IPS-18c (cell line): Measurements from ENCODE around the gene C16orf95.

Source experiments
- H3K4me3 ChIP-seq: 2 replicates; pipeline ENCODE4 v1.7.0; 2013; ENCODE audit warnings: low read depth, mild to moderate bottlenecking, low read length, moderate library complexity; ENCODE audit not compliant: insufficient read depth
- H3K9me3 ChIP-seq: one replicate; pipeline ENCODE4 v1.6.1; 2013; ENCODE audit warnings: mild to moderate bottlenecking, low read length, moderate library complexity; ENCODE audit not compliant: control insufficient read depth, insufficient read depth

C16orf95 gene

DNA sequence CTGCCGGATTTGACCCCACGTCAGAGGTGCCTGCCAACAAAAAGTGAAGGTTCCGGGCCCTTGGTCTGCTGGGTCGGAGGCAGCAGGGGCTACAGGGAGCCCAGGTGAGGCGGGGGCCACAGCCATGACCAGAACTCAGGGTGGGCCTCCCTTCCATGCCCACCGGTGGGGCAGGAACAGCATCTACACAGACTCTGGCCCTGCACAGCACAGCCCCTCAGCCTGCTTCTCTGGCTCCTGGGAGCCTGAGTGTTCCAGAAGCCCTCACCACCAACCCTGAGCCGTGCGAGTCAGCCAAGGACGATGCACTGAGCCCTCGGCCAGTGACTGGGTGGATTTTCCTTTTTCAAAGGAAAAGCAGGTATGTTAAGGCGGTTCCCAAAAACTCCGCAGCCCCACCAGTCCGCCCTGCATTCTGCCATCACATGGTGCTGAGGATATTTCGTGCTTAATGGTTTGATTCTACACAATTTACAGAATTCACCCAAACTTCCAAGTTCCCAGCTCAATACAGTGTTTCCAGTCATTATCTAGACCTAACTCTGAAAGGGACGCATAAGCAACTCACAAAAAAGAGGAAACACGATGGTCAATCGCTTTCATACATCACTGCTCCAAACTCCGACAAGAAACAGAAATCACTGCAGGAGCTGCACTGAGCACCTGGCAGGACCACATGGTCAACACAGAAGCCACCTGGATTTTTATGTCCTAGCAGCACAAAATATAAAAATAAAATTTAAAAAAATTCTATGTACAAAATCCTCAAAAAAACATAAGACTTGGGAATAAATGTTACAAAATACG is 19.4 kb upstream of the C16orf95 start:
- Histone ChIP-seq H3K4me3 (no peak overlapping the region), H3K9me3 (no peaks in the 10 kb centered on the region)

DNA sequence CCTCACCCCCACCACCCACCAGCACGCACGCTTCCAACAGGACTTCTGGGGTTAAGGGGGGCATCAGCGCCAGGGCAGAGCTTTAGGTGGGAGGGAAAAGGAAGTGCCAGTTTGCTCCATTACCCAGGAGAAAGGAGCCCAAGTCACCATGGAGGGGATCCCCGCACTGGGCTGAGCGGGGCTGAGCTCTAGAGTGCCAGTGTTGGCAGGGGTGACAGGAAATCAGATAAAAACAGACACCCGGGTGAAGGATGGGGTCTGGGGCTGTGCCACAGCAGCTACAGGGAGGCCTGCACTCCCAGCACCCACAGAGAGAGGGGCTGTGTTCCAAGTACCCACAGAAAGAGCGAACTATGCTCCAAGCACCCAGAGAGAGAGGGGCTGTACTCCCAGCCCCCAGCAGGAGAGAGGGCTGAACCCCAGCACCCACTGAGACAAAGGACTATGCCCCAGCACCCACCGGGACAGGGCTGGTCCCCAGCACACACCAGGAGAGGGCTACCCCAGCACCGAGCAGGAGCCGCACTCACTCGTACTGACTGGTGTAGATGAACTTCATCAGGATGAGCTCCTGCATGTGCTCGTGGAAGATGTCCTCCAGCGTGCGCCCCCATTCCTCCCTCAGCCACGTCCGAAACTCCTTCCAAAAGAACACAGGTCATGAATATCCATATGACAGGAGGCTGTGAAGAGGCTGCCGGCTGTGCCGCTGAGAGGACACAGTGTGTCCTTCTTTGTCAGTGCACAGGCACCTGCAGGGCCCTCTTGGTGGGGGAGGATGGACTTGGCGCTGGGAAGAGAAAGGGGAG is 18.6 kb upstream of the C16orf95 start:
- Histone ChIP-seq H3K4me3 (no peak overlapping the region), H3K9me3 (no peaks in the 10 kb centered on the region)

- Histone ChIP-seq H3K9me3 (no peaks in the 10 kb centered on the region), H3K4me3 (no peak overlapping the region)
Measured at GRCh38 chr16:87334651-87335624, 17.7 kb upstream of the C16orf95 start.

GRCh38 chr16:87333581-87334331 is 16.6 kb upstream of the C16orf95 start:
- no peaks in the 10 kb centered on the region for H3K9me3 ChIP-seq
- H3K4me3 ChIP-seq = no peak overlapping the region

- no peak overlapping the region for H3K4me3 ChIP-seq
- H3K9me3 ChIP-seq = no peaks in the 10 kb centered on the region
Measured at GRCh38 chr16:87333101-87333500, 15.9 kb upstream of the C16orf95 start.

DNA sequence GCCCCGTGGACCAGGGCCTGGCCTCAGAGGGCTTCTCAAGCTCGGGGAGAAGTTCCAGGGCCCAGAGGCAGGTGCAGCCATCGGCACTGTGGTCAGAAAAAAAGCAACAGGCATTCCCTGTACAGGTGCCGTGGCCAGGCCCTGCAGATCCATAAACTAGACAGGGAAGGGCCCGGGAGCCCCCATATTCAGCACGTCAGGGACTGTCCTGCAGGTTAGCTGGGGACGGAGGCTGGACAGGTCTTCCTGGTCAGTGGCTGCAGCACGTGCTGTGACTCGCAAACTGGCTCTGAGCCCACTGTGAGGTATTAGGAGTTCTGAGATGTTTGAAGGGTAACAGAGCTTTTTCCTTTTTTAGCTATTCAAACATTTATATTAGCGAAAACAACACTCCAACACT is 15.0 kb upstream of the C16orf95 start:
- Histone ChIP-seq H3K9me3 (no peaks in the 10 kb centered on the region), H3K4me3 (no peak overlapping the region)

DNA sequence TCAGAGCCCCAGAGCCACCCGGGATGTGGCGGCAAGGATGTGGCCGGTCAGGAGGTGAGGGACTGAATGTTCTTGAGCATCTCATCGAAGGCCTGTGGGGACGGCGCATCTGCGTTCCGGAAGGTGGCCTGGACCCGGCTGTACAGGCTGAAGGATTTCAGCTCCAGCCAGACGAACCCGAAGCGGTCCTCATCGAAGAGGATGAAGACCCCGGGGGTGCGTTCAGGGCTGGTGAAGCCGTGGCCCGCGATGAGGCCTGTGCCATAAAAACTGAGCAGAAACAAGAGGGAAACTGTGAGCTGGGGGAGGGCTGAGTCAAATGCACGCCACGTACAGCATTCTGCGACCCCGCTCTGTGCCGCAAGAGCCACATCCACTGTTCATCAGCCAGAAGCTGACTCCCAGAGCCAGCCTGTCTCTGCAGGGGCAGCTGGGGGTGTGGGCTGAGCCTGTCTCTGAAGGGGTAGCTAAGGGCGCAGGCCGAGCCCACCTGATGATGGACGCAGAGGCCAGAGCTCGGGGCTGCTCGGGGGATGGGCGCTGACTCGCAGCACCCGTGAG is 14.1 kb upstream of the C16orf95 start:
- no peaks in the 10 kb centered on the region for H3K9me3 ChIP-seq
- H3K4me3 ChIP-seq = no peak overlapping the region

DNA sequence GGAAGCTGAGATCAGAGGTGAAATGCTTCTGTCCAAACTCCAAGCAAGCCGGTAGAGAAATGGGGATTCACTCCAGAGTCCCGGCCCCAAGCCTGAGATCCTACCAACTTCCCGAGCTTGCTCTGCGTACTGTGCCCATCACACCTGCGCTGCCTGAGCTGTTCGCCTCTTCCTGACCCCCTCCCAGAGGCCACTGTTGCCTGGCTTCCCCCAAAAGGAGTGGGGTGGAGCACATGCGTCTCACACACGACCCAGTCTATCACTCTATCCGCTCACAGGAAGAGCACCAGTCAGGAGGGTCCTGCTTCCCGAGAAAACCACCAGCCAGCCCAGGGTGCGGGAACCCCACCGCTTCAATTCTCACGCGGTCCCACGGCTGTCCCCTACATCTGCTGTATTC is 13.5 kb upstream of the C16orf95 start:
- H3K9me3 ChIP-seq = no peaks in the 10 kb centered on the region
- H3K4me3 ChIP-seq = no peak overlapping the region

GRCh38 chr16:87330257-87330624 is 13.0 kb upstream of the C16orf95 start:
- no peak overlapping the region for H3K4me3 ChIP-seq
- H3K9me3 ChIP-seq = no peaks in the 10 kb centered on the region

DNA sequence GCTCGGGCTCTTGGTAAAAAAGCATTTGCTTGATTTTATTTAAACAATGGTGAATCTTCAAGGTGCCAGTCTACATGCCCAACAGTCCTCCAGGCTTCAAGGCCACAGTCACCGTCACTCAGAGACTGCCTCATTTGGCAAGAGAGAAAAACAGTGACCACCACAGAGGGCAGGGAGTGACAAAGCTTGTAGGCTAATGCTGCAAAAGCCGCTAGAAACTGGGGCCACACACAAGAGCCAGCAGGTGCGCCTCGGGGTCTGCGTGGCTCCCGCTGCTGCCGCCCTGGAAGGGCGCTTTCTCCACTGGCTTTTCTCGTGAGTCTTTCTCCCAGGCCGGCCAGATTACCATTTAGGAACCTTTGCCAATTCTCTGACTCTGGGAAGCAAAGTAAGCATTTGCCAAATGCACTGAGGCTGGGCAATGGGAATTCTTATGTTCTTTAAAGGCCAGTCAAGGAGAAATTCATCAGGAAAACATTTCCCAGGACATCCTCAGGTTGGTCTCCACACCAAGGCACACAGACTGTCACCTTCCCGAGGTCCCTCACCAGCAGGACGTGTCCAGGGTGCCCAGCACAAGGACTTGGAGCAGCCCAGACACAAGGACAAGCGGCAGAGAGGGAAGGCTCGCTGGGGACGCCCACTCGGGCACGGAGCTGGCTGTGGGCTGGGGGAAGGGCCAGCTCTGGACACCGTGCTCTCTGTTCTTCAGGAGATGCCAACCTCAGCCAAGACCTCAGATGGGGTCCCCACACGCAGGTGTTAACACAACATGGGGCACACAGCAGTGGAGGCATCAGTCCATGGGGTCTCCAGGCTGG is 12.5 kb upstream of the C16orf95 start:
- Histone ChIP-seq H3K4me3 (no peak overlapping the region), H3K9me3 (no peaks in the 10 kb centered on the region)

GRCh38 chr16:87328846-87329245 is 11.7 kb upstream of the C16orf95 start:
- no peak overlapping the region for H3K4me3 ChIP-seq

GRCh38 chr16:87327798-87328495 is 10.8 kb upstream of the C16orf95 start:
- H3K4me3 ChIP-seq = no peak overlapping the region
- H3K9me3 ChIP-seq = no peaks in the 10 kb centered on the region

More at GRCh38 chr16:87328846-87329245, 11.7 kb upstream of the C16orf95 start:
- H3K9me3 ChIP-seq = no peaks in the 10 kb centered on the region

DNA sequence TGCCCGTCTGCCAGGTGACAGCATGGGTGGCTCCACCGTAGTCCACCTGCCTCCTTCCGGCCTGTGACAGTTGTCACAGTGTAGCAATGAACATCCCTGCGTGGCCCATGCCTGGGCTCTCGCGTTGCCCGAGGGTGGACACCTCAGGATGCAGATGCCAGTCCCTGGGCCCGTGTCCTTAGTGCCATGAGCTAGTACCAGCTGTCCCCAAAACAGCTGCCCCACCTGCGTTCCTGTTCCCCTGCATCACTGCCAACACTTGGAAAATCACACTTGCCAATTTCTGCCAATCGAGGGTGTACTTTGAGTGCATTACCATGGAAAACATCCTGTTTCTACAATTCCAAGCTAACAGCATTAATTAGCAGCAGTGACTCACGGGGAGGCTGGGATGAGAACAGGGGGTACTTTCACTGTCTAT is 9.0 kb upstream of the C16orf95 start:
- no peak overlapping the region for H3K4me3 ChIP-seq
- no peaks in the 10 kb centered on the region for H3K9me3 ChIP-seq

DNA sequence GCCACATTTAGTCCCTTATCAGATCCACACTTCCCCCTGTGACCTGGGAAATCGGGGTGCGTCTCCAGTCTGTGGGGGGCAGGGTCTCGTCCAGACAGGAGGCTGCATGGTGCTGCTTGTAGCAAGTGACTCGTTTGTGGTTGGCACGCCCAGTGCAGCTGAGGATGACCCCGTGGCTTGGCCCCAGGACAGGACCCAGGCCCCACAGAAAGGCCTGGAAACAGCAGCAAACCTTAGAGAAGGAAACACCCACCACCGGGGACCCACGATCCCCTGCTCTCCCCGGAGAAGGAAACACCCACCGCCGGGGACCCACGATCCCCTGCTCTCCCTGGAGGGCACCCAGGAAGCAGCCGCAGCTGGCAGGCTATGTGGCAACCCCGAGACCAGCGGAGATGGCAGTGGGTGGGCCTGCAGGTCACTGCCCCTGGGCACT is 8.2 kb upstream of the C16orf95 start:
- Histone ChIP-seq H3K9me3 (no peaks in the 10 kb centered on the region), H3K4me3 (no peak overlapping the region)
